Vagina (tissue), 2 donors: ENCODE results near the gene TH. TPM values are rescaled to one million over a fixed set of nuclear protein-coding genes. Genes with fewer than 3 reads are reported as not detected.

Experiments
- DNase-seq, 2 donors: peaks; one replicate each; pipeline ENCODE4 v3.0.0-alpha.2; 2017; ENCODE audit errors: extremely low spot score in 2 of 2
- H3K27ac ChIP-seq: fragments of 200-600 bp; sonication (generic); one replicate; pipeline ENCODE4 v1.5.1; 2019
- H3K27me3 ChIP-seq: fragments of 200-600 bp; sonication (generic); one replicate; pipeline ENCODE4 v1.5.1; 2019
- H3K36me3 ChIP-seq, 2 donors: fragments of 200-600 bp; sonication (generic); one replicate each; pipeline ENCODE4 v1.5.1; 2017 to 2019
- H3K4me1 ChIP-seq: fragments of 200-600 bp; sonication (generic); one replicate; pipeline ENCODE4 v1.5.1; 2019
- H3K4me3 ChIP-seq, 2 donors: fragments of 200-600 bp; sonication (generic); 1 replicate in 1 of 2; 2 replicates in 1 of 2; pipeline ENCODE4 v1.5.1; 2016 to 2019
- H3K9me3 ChIP-seq: fragments of 200-600 bp; sonication (generic); one replicate; pipeline ENCODE4 v1.5.1; 2019
- POLR2A ChIP-seq, 2 donors: fragments of 450-650 bp; IDR thresholded peaks; one replicate each; pipeline ENCODE4 v1.6.1; 2017; ENCODE audit warnings: antibody characterized with exemption in 2 of 2, mild to moderate bottlenecking in 2 of 2, moderate library complexity in 2 of 2
- POLR2AphosphoS5 ChIP-seq, 2 donors: sonication (generic); formaldehyde crosslinking; IDR thresholded peaks; one replicate each; pipeline ENCODE4 v1.9.0; 2017; ENCODE audit warnings: antibody characterized with exemption in 2 of 2, mild to moderate bottlenecking in 2 of 2, low read depth in 1 of 2; ENCODE audit not compliant: insufficient read depth in 1 of 2
- intact Hi-C: fragments of 100-400 bp; cut with DNase I; formaldehyde crosslinking; loops from one replicate; pipeline ENCODE4 v1.15.1; 2023
- total RNA-seq: library from RNA; depleted of rRNA; stranded (reverse); fragments of >200 nt; gene quantifications from one replicate; pipeline ENCODE4 v1.2.3, GENCODE V29; 2016
- TF ChIP-seq, protein P1 (sequence below), 3 experiments: fragments of 450-650 bp in 2 of 3; fragments of 200-600 bp in 1 of 3; sonication (generic) in 1 of 3; IDR thresholded peaks; one replicate each; pipeline ENCODE4 v1.5.1; 2017 to 2019; ENCODE audit warnings: antibody characterized with exemption in 3 of 3, mild to moderate bottlenecking in 2 of 3, moderate library complexity in 2 of 3

TH gene
- total RNA-seq, 1 donor from 2014 or later = 21.9 TPM

DNA sequence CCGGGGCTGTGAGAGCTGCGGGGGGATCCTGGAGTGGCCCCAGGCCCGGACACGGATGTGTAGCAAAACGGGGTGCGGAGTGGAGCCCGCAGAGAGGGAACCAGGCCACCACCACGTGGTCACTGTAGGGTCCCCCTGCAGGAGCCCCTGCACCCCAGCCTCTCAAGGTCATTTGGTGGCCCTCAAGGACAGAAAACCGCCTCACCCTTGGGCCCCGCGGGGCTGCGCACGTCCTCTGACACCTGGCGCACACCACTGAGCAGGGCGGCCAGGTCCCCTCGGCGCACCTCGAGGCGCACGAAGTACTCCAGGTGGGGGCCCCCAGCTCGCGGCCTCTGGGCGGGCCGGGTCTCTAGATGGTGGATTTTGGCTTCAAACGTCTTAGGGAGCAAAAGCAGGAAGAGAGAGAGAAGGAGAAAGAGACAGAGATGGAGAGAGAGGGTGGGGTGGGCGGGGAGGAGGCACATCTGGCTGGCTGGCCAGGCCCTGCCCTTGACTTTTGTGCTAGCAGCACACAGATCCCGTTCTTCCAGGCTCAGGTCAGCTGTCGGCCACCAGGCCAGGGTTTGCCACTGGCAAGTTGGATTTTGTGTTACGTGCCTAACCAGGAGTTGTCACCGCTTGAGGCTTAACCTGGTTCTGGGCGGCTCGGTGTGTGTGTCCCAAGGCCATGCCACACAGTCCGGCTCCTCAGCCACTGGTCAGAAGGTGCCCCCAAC lies 3.2 kb downstream of the TH start:
- H3K9me3 ChIP-seq = no peaks in the 10 kb centered on the region
- intact Hi-C loops = no loop called here
- H3K27ac ChIP-seq = no peak overlapping the region
- no peak for TF ChIP-seq POLR2A (IDR thresholded peaks at IDR 0.05)
- TF ChIP-seq, protein P1, sequence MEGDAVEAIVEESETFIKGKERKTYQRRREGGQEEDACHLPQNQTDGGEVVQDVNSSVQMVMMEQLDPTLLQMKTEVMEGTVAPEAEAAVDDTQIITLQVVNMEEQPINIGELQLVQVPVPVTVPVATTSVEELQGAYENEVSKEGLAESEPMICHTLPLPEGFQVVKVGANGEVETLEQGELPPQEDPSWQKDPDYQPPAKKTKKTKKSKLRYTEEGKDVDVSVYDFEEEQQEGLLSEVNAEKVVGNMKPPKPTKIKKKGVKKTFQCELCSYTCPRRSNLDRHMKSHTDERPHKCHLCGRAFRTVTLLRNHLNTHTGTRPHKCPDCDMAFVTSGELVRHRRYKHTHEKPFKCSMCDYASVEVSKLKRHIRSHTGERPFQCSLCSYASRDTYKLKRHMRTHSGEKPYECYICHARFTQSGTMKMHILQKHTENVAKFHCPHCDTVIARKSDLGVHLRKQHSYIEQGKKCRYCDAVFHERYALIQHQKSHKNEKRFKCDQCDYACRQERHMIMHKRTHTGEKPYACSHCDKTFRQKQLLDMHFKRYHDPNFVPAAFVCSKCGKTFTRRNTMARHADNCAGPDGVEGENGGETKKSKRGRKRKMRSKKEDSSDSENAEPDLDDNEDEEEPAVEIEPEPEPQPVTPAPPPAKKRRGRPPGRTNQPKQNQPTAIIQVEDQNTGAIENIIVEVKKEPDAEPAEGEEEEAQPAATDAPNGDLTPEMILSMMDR (IDR thresholded peaks at IDR 0.05) = no peak
- no peak for TF ChIP-seq POLR2AphosphoS5 (IDR thresholded peaks at IDR 0.05; ENCODE audit: insufficient read depth in 1 of 2, low read depth in 1 of 2)
- no peaks in the 10 kb centered on the region for H3K27me3 ChIP-seq
- H3K36me3 ChIP-seq = no peaks in the 10 kb centered on the region
- H3K4me3 ChIP-seq = no peak overlapping the region
- peaks cover 7% of the 10 kb centered on the region for H3K4me1 ChIP-seq
- no peak for DNase-seq

DNA sequence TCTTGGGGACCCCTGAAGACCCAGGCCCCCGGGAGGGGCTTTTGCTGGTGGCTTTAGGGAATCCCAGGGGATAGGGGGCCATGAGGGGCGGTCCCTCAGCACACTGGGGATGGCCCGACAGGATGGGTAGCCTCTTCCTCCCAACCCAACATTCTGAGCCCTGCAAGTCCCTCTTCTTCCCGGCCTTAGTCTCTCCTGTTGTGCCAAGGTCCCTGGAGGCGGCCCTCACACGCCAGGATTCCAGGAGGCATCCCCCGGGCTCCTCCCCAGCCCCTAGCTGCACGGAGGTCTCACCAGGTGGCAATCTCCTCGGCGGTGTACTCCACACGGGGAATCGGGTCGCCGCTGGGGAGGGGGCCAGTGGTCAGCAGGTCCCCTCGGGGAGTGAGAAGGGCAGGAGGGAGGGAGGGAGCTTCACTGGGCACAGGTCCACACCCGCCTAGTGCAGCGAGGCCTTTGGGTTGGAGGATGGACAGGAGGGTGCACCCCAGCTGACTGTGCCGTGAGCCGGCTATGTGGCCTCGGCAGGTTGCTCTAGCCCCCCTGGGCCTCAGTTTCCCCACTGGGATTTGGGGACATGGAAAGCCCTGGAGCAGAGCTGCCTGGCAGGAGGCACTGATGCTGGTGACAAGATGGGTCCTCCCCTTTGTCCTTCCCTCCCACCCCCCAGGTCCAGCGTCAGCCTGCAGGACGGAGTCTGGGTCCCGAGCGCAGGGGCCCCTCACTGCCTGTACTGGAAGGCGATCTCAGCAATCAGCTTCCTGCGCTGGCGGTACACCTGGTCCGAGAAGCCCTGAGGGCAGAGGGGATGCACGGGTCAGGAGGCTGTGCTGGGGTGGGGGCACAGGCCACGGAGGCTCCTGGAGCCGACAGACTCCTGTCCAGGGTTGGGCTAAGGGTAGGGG lies 4.2 kb downstream of the TH start:
- Histone ChIP-seq H3K36me3 (no peaks in the 10 kb centered on the region), H3K4me3 (no peak overlapping the region), H3K9me3 (no peaks in the 10 kb centered on the region), H3K4me1 (peaks cover 7% of the 10 kb centered on the region), H3K27ac (no peak overlapping the region), H3K27me3 (no peaks in the 10 kb centered on the region)
- DNase-seq = no peak
- TF ChIP-seq POLR2A (IDR thresholded peaks at IDR 0.05) = no peak
- no peak for TF ChIP-seq POLR2AphosphoS5 (IDR thresholded peaks at IDR 0.05; ENCODE audit: insufficient read depth in 1 of 2, low read depth in 1 of 2)
- TF ChIP-seq, protein P1 (IDR thresholded peaks at IDR 0.05) = no peak
- intact Hi-C loops = no loop called here

DNA sequence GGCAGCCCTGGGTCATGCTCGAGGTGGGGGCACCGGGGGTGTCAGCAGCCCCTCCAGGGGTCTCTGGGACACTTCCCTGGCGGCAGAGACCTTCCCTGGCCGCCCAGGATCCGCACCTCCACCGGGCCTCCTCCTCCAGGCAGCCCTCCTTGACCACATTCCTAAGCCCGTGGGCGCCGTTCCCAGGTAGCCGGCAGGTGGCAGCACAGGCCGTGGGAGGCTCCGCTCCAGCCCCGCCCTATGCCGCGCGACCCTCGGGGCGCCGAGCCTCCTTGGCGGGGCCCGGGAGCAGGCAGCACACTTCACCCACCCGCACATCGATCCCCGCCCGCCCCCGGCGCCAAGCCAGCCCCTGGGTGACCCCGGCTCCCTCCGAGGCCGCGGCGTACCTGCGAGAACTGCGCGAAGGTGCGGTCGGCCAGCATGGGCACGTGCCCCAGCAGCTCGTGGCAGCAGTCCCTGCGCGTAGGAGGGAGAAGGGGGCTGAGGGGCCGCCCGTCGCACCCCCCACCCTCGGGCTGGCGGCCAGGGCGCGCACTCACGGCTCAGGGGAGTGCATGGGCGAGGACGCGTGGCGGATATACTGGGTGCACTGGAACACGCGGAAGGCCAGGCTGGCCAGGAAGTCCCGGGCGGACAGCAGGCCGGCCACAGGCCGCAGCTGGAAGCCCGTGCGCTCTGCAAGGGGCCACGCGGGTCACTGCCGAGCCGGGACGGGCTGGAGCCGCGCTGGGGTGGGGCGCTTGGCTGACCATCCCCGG lies 5.3 kb downstream of the TH start:
- Histone ChIP-seq H3K27me3 (no peaks in the 10 kb centered on the region), H3K4me1 (peaks cover 7% of the 10 kb centered on the region), H3K9me3 (no peaks in the 10 kb centered on the region), H3K36me3 (no peaks in the 10 kb centered on the region), H3K27ac (no peak overlapping the region), H3K4me3 (peak overlapping the region; percentile 34 to 37)
- DNase-seq = no peak
- intact Hi-C loops = loop anchor here (1.0 kb wide), 1 partner anchor 251 kb away; no protein-coding TSS in a partner anchor
- TF ChIP-seq POLR2AphosphoS5 (IDR thresholded peaks at IDR 0.05; ENCODE audit: insufficient read depth in 1 of 2, low read depth in 1 of 2) = no peak
- TF ChIP-seq, protein P1 (IDR thresholded peaks at IDR 0.05) = peak; percentile 22 to 73 (median 44)

DNA sequence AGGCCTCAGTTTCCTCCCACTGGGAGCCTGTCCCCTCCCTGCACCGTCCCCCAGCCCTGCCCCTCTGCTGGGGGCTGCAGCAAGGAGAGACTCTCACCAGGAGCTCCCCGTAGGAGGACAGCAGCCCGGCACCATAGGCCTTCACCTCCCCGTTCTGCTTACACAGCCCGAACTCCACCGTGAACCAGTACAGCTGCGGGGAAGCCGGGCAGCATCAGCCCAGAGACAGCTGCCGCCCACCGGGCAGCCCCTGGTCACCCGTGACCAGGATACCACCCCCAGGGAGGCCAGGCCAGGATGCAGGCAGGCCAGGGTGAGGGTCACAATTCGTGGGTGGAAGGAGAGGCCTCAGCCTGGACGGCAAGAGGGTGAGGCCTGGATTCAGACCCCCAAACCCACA lies 6.0 kb downstream of the TH start:
- Histone ChIP-seq H3K36me3 (no peaks in the 10 kb centered on the region), H3K9me3 (no peaks in the 10 kb centered on the region), H3K4me1 (peaks cover 7% of the 10 kb centered on the region), H3K27me3 (no peaks in the 10 kb centered on the region), H3K27ac (no peak overlapping the region), H3K4me3 (no peak overlapping the region)
- intact Hi-C loops = no loop called here
- TF ChIP-seq POLR2A (IDR thresholded peaks at IDR 0.05) (no peak), POLR2AphosphoS5 (IDR thresholded peaks at IDR 0.05; ENCODE audit: insufficient read depth in 1 of 2, low read depth in 1 of 2) (no peak)
- TF ChIP-seq, protein P1 (IDR thresholded peaks at IDR 0.05) = no peak
- DNase-seq = no peak
